GM23338 (cell line): ENCODE data around the gene GTPBP8. TPM values are rescaled to one million over a fixed set of nuclear protein-coding genes. Genes with fewer than 3 reads are reported as not detected.

Source experiments
- ATAC-seq: fragments of 200-7000 bp; cut with Tn5 transposase; 3 replicates; pipeline ENCODE4 v1.9.1; 2020
- DNase-seq: peaks from one replicate; pipeline ENCODE4 v3.0.0-alpha.2; 2015; ENCODE audit warnings: low spot score
- H2AFZ ChIP-seq: fragments of 200-600 bp; sonication (generic); 2 replicates; pipeline ENCODE4 v1.8.0; 2016; ENCODE audit warnings: antibody characterized with exemption, mild to moderate bottlenecking, moderate library complexity
- H3F3A ChIP-seq: fragments of 200-600 bp; sonication (generic); replicated peaks from 2 replicates; pipeline ENCODE4 v1.8.0; 2017; ENCODE audit warnings: antibody characterized with exemption, mixed run types, low read depth
- H3K27ac ChIP-seq: fragments of 200-600 bp; sonication (generic); 2 replicates; pipeline ENCODE4 v1.6.1; 2016; ENCODE audit warnings: low read depth
- H3K27me3 ChIP-seq: fragments of 200-600 bp; sonication (generic); 2 replicates; pipeline ENCODE4 v1.8.0; 2016; ENCODE audit warnings: mild to moderate bottlenecking, mixed run types, moderate library complexity; ENCODE audit not compliant: insufficient read depth
- H3K36me3 ChIP-seq: fragments of 200-600 bp; sonication (generic); 2 replicates; pipeline ENCODE4 v1.8.0; 2016; ENCODE audit warnings: mild to moderate bottlenecking; ENCODE audit not compliant: insufficient read depth
- H3K4me1 ChIP-seq: fragments of 200-600 bp; sonication (generic); 2 replicates; pipeline ENCODE4 v1.8.0; 2016; ENCODE audit warnings: mild to moderate bottlenecking, moderate library complexity; ENCODE audit not compliant: insufficient read depth
- H3K4me2 ChIP-seq: fragments of 200-600 bp; sonication (generic); 2 replicates; pipeline ENCODE4 v1.7.1; 2017; ENCODE audit warnings: mixed run types
- H3K4me3 ChIP-seq: fragments of 200-600 bp; sonication (generic); 2 replicates; pipeline ENCODE4 v1.6.1; 2016; ENCODE audit warnings: mixed run types
- H3K79me2 ChIP-seq: fragments of 200-600 bp; sonication (generic); replicated peaks from 2 replicates; pipeline ENCODE4 v1.8.0; 2017; ENCODE audit warnings: mild to moderate bottlenecking; ENCODE audit not compliant: insufficient read depth
- H3K9me2 ChIP-seq: fragments of 200-600 bp; sonication (generic); 2 replicates; pipeline ENCODE4 v1.8.0; 2017; ENCODE audit not compliant: insufficient read depth
- H4K20me1 ChIP-seq: fragments of 200-600 bp; sonication (generic); replicated peaks from 2 replicates; pipeline ENCODE4 v1.8.0; 2017; ENCODE audit warnings: mild to moderate bottlenecking; ENCODE audit not compliant: insufficient read depth
- H3K27ac Mint-ChIP-seq: 2 replicates; pipeline ENCODE4 v1.8.0; 2020; ENCODE audit warnings: inconsistent platforms, mild to moderate bottlenecking, moderate library complexity, mixed read lengths
- H3K27me3 Mint-ChIP-seq: 3 replicates; pipeline ENCODE4 v1.8.0; 2022; ENCODE audit warnings: low read depth, mild to moderate bottlenecking, moderate library complexity, mixed read lengths, inconsistent platforms; ENCODE audit not compliant: insufficient read depth, poor library complexity
- H3K36me3 Mint-ChIP-seq: 3 replicates; pipeline ENCODE4 v1.8.0; 2021; ENCODE audit warnings: low read depth, mild to moderate bottlenecking, inconsistent platforms, moderate library complexity, mixed read lengths
- H3K4me1 Mint-ChIP-seq: 3 replicates; pipeline ENCODE4 v1.8.0; 2020; ENCODE audit warnings: mild to moderate bottlenecking, inconsistent platforms, mixed read lengths
- H3K4me3 Mint-ChIP-seq: 3 replicates; pipeline ENCODE4 v1.8.0; 2021; ENCODE audit warnings: moderate library complexity, mild to moderate bottlenecking, inconsistent platforms, mixed read lengths
- H3K9me3 Mint-ChIP-seq: 3 replicates; pipeline ENCODE4 v1.8.0; 2020; ENCODE audit warnings: moderate library complexity, mild to moderate bottlenecking, inconsistent platforms, mixed read lengths
- CREB1 ChIP-seq: fragments of 250-450 bp; sonication (Bioruptor Pico); IDR thresholded peaks from 2 replicates; pipeline ENCODE4 v1.5.0; 2020; ENCODE audit warnings: low read depth, mild to moderate bottlenecking, moderate library complexity
- EZH2 ChIP-seq: fragments of 200-600 bp; sonication (generic); IDR thresholded peaks from one replicate; pipeline ENCODE4 v1.8.0; 2017; ENCODE audit warnings: antibody characterized with exemption, mild to moderate bottlenecking, low read depth; ENCODE audit not compliant: unreplicated experiment
- EZH2phosphoT487 ChIP-seq: fragments of 200-600 bp; sonication (generic); IDR thresholded peaks from one replicate; pipeline ENCODE4 v1.8.1; 2018; ENCODE audit warnings: antibody characterized with exemption; ENCODE audit not compliant: unreplicated experiment
- JUNB ChIP-seq: IDR thresholded peaks from one replicate; pipeline ENCODE4 v1.6.1; 2016; ENCODE audit warnings: antibody characterized with exemption; ENCODE audit not compliant: unreplicated experiment
- NANOG ChIP-seq: IDR thresholded peaks from 2 replicates; pipeline ENCODE4 v1.6.1; 2016; ENCODE audit warnings: antibody characterized with exemption, borderline replicate concordance
- POLR2AphosphoS5 ChIP-seq: IDR thresholded peaks from 2 replicates; pipeline ENCODE4 v1.6.1; 2016; ENCODE audit warnings: antibody characterized with exemption, low read depth
- REST ChIP-seq: IDR thresholded peaks from one replicate; pipeline ENCODE4 v1.6.1; 2018; ENCODE audit warnings: antibody characterized with exemption; ENCODE audit not compliant: unreplicated experiment
- ZNF114 ChIP-seq: fragments of 250-450 bp; sonication (Bioruptor Pico); IDR thresholded peaks from 2 replicates; pipeline ENCODE4 v1.5.0; 2020; ENCODE audit warnings: mild to moderate bottlenecking, moderate library complexity
- ZNF331 ChIP-seq: fragments of 250-450 bp; sonication (Bioruptor Pico); IDR thresholded peaks from 2 replicates; pipeline ENCODE4 v1.5.0; 2020; ENCODE audit warnings: low read depth, mild to moderate bottlenecking, moderate library complexity
- ZNF462 ChIP-seq: fragments of 250-450 bp; sonication (Bioruptor Pico); IDR thresholded peaks from 2 replicates; pipeline ENCODE4 v1.5.0; 2020; ENCODE audit warnings: mild to moderate bottlenecking, moderate library complexity
- polyA plus RNA-seq: library from polyadenylated mRNA; unstranded; fragments of >200 nt; fragmentation: Nextera tagmentation; extraction: Ambion mirVana; gene quantifications from 2 replicates; pipeline ENCODE4 v1.2.1, GENCODE V29; 2016
- total RNA-seq: library from RNA; depleted of rRNA; stranded (reverse); fragments of >200 nt; shearing (Covaris generic); gene quantifications from 2 replicates; pipeline ENCODE4 v1.2.3, GENCODE V29; 2014

Gene GTPBP8
- total and polyA plus RNA-seq, 2 experiments from 2014 or later = 39.9 to 47.1 TPM

GRCh38 chr3:113021471-113021870 is 30.7 kb downstream of the GTPBP8 start:
- Histone ChIP-seq H3K4me1 (peaks cover 10% of the 10 kb centered on the region; the same call in 1 of the 2 replicates), H3K27ac (no peak overlapping the region), H3K27me3 (no peaks in the 10 kb centered on the region), H3K36me3 (peaks cover 9% of the 10 kb centered on the region; the same call in 1 of the 2 replicates), H3K79me2 (peaks cover 27% of the 10 kb centered on the region), H3K4me2 (no peak overlapping the region), H2AFZ (no peak overlapping the region), H3K9me2 (no peaks in the 10 kb centered on the region; the same call in 1 of the 2 replicates), H3F3A (no peaks in the 10 kb centered on the region), H3K4me3 (no peak overlapping the region), H4K20me1 (peaks cover 5% of the 10 kb centered on the region; the same call in 1 of the 2 replicates)
- no peaks in the 10 kb centered on the region for H3K9me3 Mint-ChIP-seq
- peaks cover 2% of the 10 kb centered on the region for H3K27me3 Mint-ChIP-seq
- H3K27ac Mint-ChIP-seq = no peak overlapping the region
- ATAC-seq (no peak), DNase-seq (no peak)
- TF ChIP-seq ZNF462 (CRISPR knock-in tag) = no peak
- no peak for TF ChIP-seq EZH2
- TF ChIP-seq EZH2phosphoT487 = no peak
- TF ChIP-seq CREB1 (CRISPR knock-in tag) = no peak
- TF ChIP-seq JUNB = no peak
- no peak for TF ChIP-seq ZNF331 (CRISPR knock-in tag)
- TF ChIP-seq POLR2AphosphoS5 = no peak
- TF ChIP-seq REST = no peak
- TF ChIP-seq NANOG = no peak
- TF ChIP-seq ZNF114 = no peak
- H3K36me3 Mint-ChIP-seq = peaks cover 3% of the 10 kb centered on the region
- no peak overlapping the region for H3K4me3 Mint-ChIP-seq
- H3K4me1 Mint-ChIP-seq = peaks cover 23% of the 10 kb centered on the region
